B cell (primary cell): Measurements from ENCODE around the gene OR2T12. TPM values are rescaled to one million over a fixed set of nuclear protein-coding genes. Genes with fewer than 3 reads are reported as not detected.
"Not testable (repeated sequence)": the region's sequence is repeated elsewhere in the genome, so short reads cannot be mapped to it uniquely, and the experiment has no call there.

Experiments used
- ATAC-seq: fragments of 200-7000 bp; cut with Tn5 transposase; one replicate; pipeline ENCODE4 v1.10.0; 2021; ENCODE audit warnings: low read depth, mild to moderate bottlenecking, moderate number of reproducible peaks, moderate library complexity
- CTCF ChIA-PET: fragments of 350-600 bp; sonication (Branson Sonifier 250); formaldehyde crosslinking; loops from one replicate; lab custom pipeline; 2021; ENCODE audit warnings: antibody characterized with exemption, inconsistent platforms; lab: Charles Lee
- POLR2A ChIA-PET: fragments of 350-600 bp; sonication (Branson Sonifier 250); formaldehyde crosslinking; loops from one replicate; lab custom pipeline; 2021; ENCODE audit warnings: antibody characterized with exemption; lab: Charles Lee
- DNase-seq: peaks from one replicate; pipeline ENCODE4 v3.0.0; 2013
- H2AFZ ChIP-seq: 2 replicates; pipeline ENCODE4 v1.6.1; 2012; ENCODE audit warnings: mild to moderate bottlenecking, low read depth, low read length; ENCODE audit not compliant: insufficient read depth, poor library complexity, severe bottlenecking
- H3K27ac ChIP-seq, 2 donors: 1 replicate in 1 of 2; 2 replicates in 1 of 2; pipeline ENCODE4 v1.5.1; 2012 to 2013; ENCODE audit warnings: low read length in 2 of 2, mild to moderate bottlenecking in 2 of 2, moderate library complexity in 1 of 2
- H3K27me3 ChIP-seq, 4 experiments: fragments of 200-600 bp in 1 of 4; sonication (generic) in 1 of 4; replicated peaks in 1 of 4; 1 replicate in 2 of 4; 2 replicates in 2 of 4; pipeline versions ENCODE4 v1.6.1 to v1.7.0; 2013 to 2016; ENCODE audit warnings: low read length in 3 of 4, mild to moderate bottlenecking in 2 of 4, mixed read lengths in 1 of 4, moderate library complexity in 1 of 4; ENCODE audit not compliant: insufficient read depth in 4 of 4, control insufficient read depth in 3 of 4; ENCODE audit errors: control extremely low read depth in 1 of 4
- H3K36me3 ChIP-seq, 2 experiments: replicated peaks in 1 of 2; 1 replicate in 1 of 2; 2 replicates in 1 of 2; pipeline versions ENCODE4 v1.6.1 to v1.7.1; 2013; ENCODE audit warnings: low read length in 1 of 2; ENCODE audit not compliant: insufficient read depth in 2 of 2, control insufficient read depth in 1 of 2; ENCODE audit errors: control extremely low read depth in 1 of 2, extremely low read depth in 1 of 2
- H3K4me1 ChIP-seq, 2 donors: fragments of 200-600 bp in 1 of 2; sonication (generic) in 1 of 2; 1 replicate in 1 of 2; 2 replicates in 1 of 2; pipeline versions ENCODE4 v1.5.1 to v1.6.1; 2013 to 2017; ENCODE audit warnings: low read length in 2 of 2; ENCODE audit not compliant: control insufficient read depth in 2 of 2, insufficient read depth in 2 of 2
- H3K4me2 ChIP-seq: replicated peaks from 2 replicates; pipeline ENCODE3; 2012; ENCODE audit warnings: mild to moderate bottlenecking, low read depth, low read length; ENCODE audit not compliant: poor library complexity, severe bottlenecking
- H3K4me3 ChIP-seq, 5 experiments: fragments of 200-600 bp in 1 of 5; sonication (generic) in 1 of 5; 1 replicate in 3 of 5; 2 replicates in 2 of 5; pipeline versions ENCODE4 v1.5.1 to v1.7.0; 2011 to 2016; ENCODE audit warnings: low read length in 4 of 5, mild to moderate bottlenecking in 4 of 5, low read depth in 2 of 5, control low read depth in 1 of 5, moderate library complexity in 1 of 5; ENCODE audit not compliant: insufficient read depth in 1 of 5; ENCODE audit errors: control extremely low read depth in 1 of 5, extremely low read depth in 1 of 5
- H3K79me2 ChIP-seq: fragments of 200-600 bp; sonication (generic); one replicate; pipeline ENCODE4 v1.6.0; 2016; ENCODE audit warnings: low read length; ENCODE audit not compliant: control insufficient read depth, insufficient read depth
- H3K9ac ChIP-seq: fragments of 200-600 bp; sonication (generic); 2 replicates; pipeline ENCODE4 v1.6.1; 2017; ENCODE audit warnings: mild to moderate bottlenecking, low read length, moderate library complexity
- H3K9me3 ChIP-seq, 3 donors: one replicate each; pipeline versions ENCODE4 v1.6.1 to v1.7.1; 2013; ENCODE audit warnings: low read length in 2 of 3; ENCODE audit not compliant: control insufficient read depth in 2 of 3, insufficient read depth in 1 of 3; ENCODE audit errors: control extremely low read depth in 1 of 3
- H4K20me1 ChIP-seq: 2 replicates; pipeline ENCODE4 v1.6.0; 2012; ENCODE audit warnings: mild to moderate bottlenecking, low read length; ENCODE audit not compliant: insufficient read depth, control insufficient read depth, poor library complexity, severe bottlenecking
- H3K27ac Mint-ChIP-seq: one replicate; pipeline ENCODE4 v1.8.0; 2021; ENCODE audit warnings: mixed read lengths
- H3K27me3 Mint-ChIP-seq: one replicate; pipeline ENCODE4 v1.8.0; 2021; ENCODE audit warnings: mixed read lengths
- H3K4me1 Mint-ChIP-seq: one replicate; pipeline ENCODE4 v1.8.0; 2021; ENCODE audit warnings: mixed read lengths
- H3K4me3 Mint-ChIP-seq: one replicate; pipeline ENCODE4 v1.8.0; 2021; ENCODE audit warnings: mixed read lengths
- H3K9me3 Mint-ChIP-seq: one replicate; pipeline ENCODE4 v1.8.0; 2022; ENCODE audit warnings: mixed read lengths; ENCODE audit not compliant: insufficient read depth
- CTCF ChIP-seq: fragments of 200-600 bp; IDR thresholded peaks from one replicate; pipeline ENCODE4 v1.8.0; 2022; ENCODE audit warnings: antibody characterized with exemption, mild to moderate bottlenecking
- WGBS: methylation state at CpG from one replicate; pipeline ENCODE4 v1.1.5; 2013; ENCODE audit warnings: missing lambda C conversion rate; ENCODE audit not compliant: insufficient coverage; 5-methylcytosine and 5-hydroxymethylcytosine counted together
- intact Hi-C: fragments of 100-400 bp; cut with micrococcal nuclease; formaldehyde crosslinking; loops from one replicate; pipeline ENCODE4 v1.10.0; 2022
- polyA plus RNA-seq: library from polyadenylated mRNA; depleted of rRNA; stranded (reverse); fragments of >200 nt; gene quantifications from 2 replicates; pipeline ENCODE4 v1.2.3, GENCODE V29; 2012
- total RNA-seq, 2 donors: library from RNA; stranded (reverse); fragments of 120-200 nt in 1 of 2; gene quantifications; 1 replicate in 1 of 2; 2 replicates in 1 of 2; pipeline versions ENCODE4 v1.2.3 to v1.2.4, GENCODE V29; 2013 to 2022

OR2T12 gene
- total and polyA plus RNA-seq, 2 donors (not counting 1 experiment from before 2014, with no cell fraction given): not detected

GRCh38 chr1:248316796-248317195, 13.6 kb upstream of the OR2T12 start:
- no peak overlapping the region for H3K4me3 Mint-ChIP-seq
- Histone ChIP-seq H3K27ac (no peak overlapping the region), H3K36me3 (no peaks in the 10 kb centered on the region), H3K9ac (no peak overlapping the region), H3K4me3 (no peak overlapping the region), H3K4me2 (no peak overlapping the region), H3K9me3 (peaks cover 1 to 9% (median 2%) of the 10 kb centered on the region in 3 donors), H3K27me3 (peaks cover 0 to 8% (median 0%) of the 10 kb centered on the region in 4 experiments), H2AFZ (no peak overlapping the region), H3K4me1 (no peaks in the 10 kb centered on the region), H3K79me2 (no peaks in the 10 kb centered on the region), H4K20me1 (no peaks in the 10 kb centered on the region)
- DNase-seq (no peak), ATAC-seq (no peak)
- peaks cover 19% of the 10 kb centered on the region for H3K27me3 Mint-ChIP-seq
- POLR2A ChIA-PET: no interaction called here
- intact Hi-C loops: no loop called here
- no peaks in the 10 kb centered on the region for H3K4me1 Mint-ChIP-seq
- CTCF ChIA-PET: no interaction called here
- H3K9me3 Mint-ChIP-seq: peaks cover 15% of the 10 kb centered on the region
- no peak for TF ChIP-seq CTCF
- H3K27ac Mint-ChIP-seq: no peak overlapping the region
- 87% methylated on average over 11 of the region's 11 CpGs for WGBS

GRCh38 chr1:248306740-248307139, 3.5 kb upstream of the OR2T12 start:
- POLR2A ChIA-PET, H3K9me3 Mint-ChIP-seq, H3K4me3 Mint-ChIP-seq, intact Hi-C loops, H3K4me3 ChIP-seq, H3K79me2 ChIP-seq, DNase-seq, H3K4me1 Mint-ChIP-seq, H3K9me3 ChIP-seq, H4K20me1 ChIP-seq, H3K4me2 ChIP-seq, H3K27ac Mint-ChIP-seq, H3K27me3 Mint-ChIP-seq, H2AFZ ChIP-seq, CTCF ChIA-PET, H3K27ac ChIP-seq, H3K36me3 ChIP-seq, H3K9ac ChIP-seq, H3K27me3 ChIP-seq, ATAC-seq, H3K4me1 ChIP-seq: not testable (repeated sequence)
- WGBS: 76% methylated on average over 7 of the region's 15 CpGs
